Osteocyte (in vitro differentiated cells): ENCODE data around the gene GNG4. TPM values are rescaled to one million over a fixed set of nuclear protein-coding genes. Genes with fewer than 3 reads are reported as not detected.
"Not testable (repeated sequence)": the region's sequence is repeated elsewhere in the genome, so short reads cannot be mapped to it uniquely, and the experiment has no call there.

Source experiments
- DNase-seq: peaks from one replicate; pipeline ENCODE4 v3.0.0; 2021; ENCODE audit warnings: mixed read lengths; ENCODE audit not compliant: unreplicated experiment; ENCODE audit errors: extremely low spot score
- H3K27ac Mint-ChIP-seq: one replicate; pipeline ENCODE4 v1.8.0; 2021; ENCODE audit warnings: mild to moderate bottlenecking, mixed read lengths; ENCODE audit not compliant: unreplicated experiment
- H3K27me3 Mint-ChIP-seq: one replicate; pipeline ENCODE4 v1.8.0; 2021; ENCODE audit warnings: mixed read lengths; ENCODE audit not compliant: unreplicated experiment
- H3K36me3 Mint-ChIP-seq: one replicate; pipeline ENCODE4 v1.8.0; 2021; ENCODE audit warnings: mixed read lengths; ENCODE audit not compliant: unreplicated experiment
- H3K4me1 Mint-ChIP-seq: one replicate; pipeline ENCODE4 v1.8.0; 2021; ENCODE audit warnings: mixed read lengths; ENCODE audit not compliant: unreplicated experiment
- H3K4me3 Mint-ChIP-seq: one replicate; pipeline ENCODE4 v1.8.0; 2021; ENCODE audit warnings: mild to moderate bottlenecking, moderate library complexity, mixed read lengths; ENCODE audit not compliant: unreplicated experiment
- H3K9me3 Mint-ChIP-seq: one replicate; pipeline ENCODE4 v1.8.0; 2021; ENCODE audit warnings: mixed read lengths; ENCODE audit not compliant: unreplicated experiment
- total RNA-seq: library from RNA; stranded (reverse); gene quantifications from 2 replicates; pipeline ENCODE4 v1.2.1, GENCODE V29; 2021
- TF ChIP-seq, protein P1 (sequence below): fragments of 200-600 bp; sonication (generic); IDR thresholded peaks from 2 replicates; pipeline ENCODE4 v1.5.0; 2021; ENCODE audit warnings: antibody characterized with exemption, mild to moderate bottlenecking, moderate library complexity

Gene GNG4
- total RNA-seq, 1 donor from 2014 or later = 0.83 TPM

DNA sequence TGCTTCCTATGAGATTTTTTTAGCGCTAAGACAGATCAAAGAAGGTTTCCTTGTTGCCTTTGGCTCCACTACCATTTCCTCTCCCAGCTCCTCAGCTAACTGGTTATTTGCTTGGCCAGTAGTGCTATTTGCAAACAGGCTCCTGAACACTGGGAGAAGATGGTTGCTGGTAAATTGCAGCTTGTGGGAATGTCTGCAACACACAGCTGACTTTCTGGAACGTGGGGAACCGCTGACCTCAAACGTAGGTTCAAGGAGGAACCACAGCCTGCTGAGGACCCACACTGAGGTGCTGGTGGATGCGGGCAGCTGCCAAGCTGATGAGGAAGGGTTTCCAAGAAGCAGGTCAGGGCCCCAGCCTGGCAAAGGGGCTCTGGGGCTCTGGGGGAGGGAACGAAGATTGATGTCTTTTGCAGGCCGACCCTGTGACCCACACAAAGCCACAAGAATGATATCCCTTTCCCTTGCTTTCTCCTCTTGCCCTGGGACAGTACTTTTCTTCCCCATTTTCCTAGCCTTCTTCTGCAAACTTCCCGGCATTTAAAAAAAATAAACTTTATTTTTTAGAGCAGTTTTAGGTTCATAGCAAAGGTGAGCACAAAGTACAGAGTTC lies 24.8 kb downstream of the GNG4 start:
- Mint-ChIP-seq H3K27me3 (peaks cover 2% of the 10 kb centered on the region), H3K4me1 (peaks cover 19% of the 10 kb centered on the region), H3K9me3 (no peaks in the 10 kb centered on the region), H3K4me3 (no peak overlapping the region), H3K36me3 (no peaks in the 10 kb centered on the region), H3K27ac (no peak overlapping the region)
- no peak for DNase-seq
- TF ChIP-seq, protein P1, sequence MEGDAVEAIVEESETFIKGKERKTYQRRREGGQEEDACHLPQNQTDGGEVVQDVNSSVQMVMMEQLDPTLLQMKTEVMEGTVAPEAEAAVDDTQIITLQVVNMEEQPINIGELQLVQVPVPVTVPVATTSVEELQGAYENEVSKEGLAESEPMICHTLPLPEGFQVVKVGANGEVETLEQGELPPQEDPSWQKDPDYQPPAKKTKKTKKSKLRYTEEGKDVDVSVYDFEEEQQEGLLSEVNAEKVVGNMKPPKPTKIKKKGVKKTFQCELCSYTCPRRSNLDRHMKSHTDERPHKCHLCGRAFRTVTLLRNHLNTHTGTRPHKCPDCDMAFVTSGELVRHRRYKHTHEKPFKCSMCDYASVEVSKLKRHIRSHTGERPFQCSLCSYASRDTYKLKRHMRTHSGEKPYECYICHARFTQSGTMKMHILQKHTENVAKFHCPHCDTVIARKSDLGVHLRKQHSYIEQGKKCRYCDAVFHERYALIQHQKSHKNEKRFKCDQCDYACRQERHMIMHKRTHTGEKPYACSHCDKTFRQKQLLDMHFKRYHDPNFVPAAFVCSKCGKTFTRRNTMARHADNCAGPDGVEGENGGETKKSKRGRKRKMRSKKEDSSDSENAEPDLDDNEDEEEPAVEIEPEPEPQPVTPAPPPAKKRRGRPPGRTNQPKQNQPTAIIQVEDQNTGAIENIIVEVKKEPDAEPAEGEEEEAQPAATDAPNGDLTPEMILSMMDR = no peak

DNA sequence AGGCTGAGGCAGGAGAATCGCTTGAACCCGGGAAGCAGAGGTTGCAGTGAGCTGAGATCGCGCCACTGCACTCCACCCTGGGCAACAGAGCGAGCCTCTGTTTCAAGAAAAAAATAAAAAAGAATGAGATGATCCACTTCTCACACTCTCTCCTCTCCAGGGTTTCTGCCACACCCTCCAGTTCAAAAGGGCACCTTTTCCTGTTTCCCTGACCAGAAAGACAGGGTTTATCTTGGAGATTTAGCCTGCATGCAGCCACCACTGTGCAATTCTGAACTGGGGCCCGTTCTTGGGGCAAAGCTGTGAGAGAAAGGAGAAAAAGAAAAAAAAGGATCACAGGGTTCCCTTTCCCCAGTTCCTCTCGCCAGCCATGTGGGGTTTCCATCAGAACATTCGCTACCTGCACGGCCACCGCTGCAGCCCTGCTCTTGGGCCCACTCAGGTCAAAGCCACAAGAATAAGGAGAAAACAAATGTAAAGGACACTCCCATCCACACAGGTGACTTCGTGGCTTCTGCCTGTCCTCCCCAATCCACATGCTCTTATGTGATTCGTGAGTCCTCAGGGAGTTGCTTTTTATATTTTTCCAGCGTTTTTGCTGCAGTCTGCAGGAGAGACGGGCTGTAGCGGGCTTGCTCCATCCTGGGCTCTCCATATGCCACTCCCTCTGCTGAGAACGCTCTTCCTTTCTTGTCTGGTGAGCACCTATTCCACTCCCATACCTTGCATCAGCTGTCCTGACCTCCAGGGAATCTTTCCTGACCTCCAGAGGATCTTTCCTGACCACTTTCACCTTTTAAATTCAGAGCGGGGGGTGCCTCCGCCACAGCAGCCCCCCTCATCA lies 26.4 kb downstream of the GNG4 start:
- Mint-ChIP-seq H3K27me3 (peaks cover 2% of the 10 kb centered on the region), H3K4me1 (peaks cover 19% of the 10 kb centered on the region), H3K27ac (no peak overlapping the region), H3K4me3 (no peak overlapping the region), H3K9me3 (no peaks in the 10 kb centered on the region), H3K36me3 (no peaks in the 10 kb centered on the region)
- no peak for DNase-seq
- TF ChIP-seq, protein P1 = no peak

DNA sequence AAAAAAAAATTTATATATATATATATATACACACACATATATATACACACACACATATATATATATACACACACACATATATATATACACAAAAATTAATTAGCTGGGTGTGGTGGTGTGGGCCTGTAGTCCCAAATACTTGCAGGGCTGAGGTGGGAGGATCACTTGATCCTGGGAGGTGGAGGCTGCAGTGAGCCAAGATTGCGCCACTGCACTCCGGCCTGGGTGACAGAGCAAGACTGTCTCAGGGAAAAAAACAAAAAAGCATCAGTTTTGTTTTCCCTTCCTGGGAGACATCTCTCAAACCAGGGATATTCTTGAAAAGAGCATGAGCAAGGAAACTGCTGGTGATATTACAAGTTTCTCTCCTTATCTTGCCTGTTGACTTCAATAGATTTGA lies 30.4 kb downstream of the GNG4 start:
- not testable (repeated sequence) for H3K27ac Mint-ChIP-seq, H3K36me3 Mint-ChIP-seq, H3K9me3 Mint-ChIP-seq, H3K4me1 Mint-ChIP-seq, H3K27me3 Mint-ChIP-seq, H3K4me3 Mint-ChIP-seq, DNase-seq

DNA sequence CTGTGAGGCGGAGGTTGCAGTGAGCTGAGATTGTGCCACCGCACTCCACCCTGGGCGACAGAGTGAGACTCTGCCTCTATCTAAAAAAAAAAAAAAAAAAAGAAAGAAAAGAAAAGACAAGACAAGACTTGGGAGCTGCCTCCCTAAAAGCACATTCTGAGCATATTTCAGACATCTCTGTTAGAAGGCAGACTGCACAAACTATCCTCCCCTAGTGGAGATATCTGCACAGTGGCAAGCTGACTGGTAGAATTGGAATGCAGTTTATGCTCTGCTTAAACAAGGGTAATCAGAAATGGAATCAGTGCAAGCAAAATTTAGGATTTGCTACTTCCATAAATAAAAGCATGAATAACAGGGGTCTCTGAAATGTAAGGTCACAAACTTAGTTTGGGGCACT lies 31.8 kb downstream of the GNG4 start:
- no peak overlapping the region for H3K27ac Mint-ChIP-seq

GRCh38 chr1:235617140-235617539 lies 32.4 kb downstream of the GNG4 start:
- peak overlapping the region; percentile 24 for H3K27ac Mint-ChIP-seq
- no peak overlapping the region for H3K4me3 Mint-ChIP-seq
- H3K27me3 Mint-ChIP-seq = no peaks in the 10 kb centered on the region
- no peak for DNase-seq
- H3K4me1 Mint-ChIP-seq = no peaks in the 10 kb centered on the region
- H3K36me3 Mint-ChIP-seq = no peaks in the 10 kb centered on the region
- no peaks in the 10 kb centered on the region for H3K9me3 Mint-ChIP-seq
- TF ChIP-seq, protein P1 = no peak

More for the DNA sequence above, 31.8 kb downstream of the GNG4 start:
- Mint-ChIP-seq H3K36me3 (no peaks in the 10 kb centered on the region), H3K4me3 (no peak overlapping the region), H3K4me1 (no peaks in the 10 kb centered on the region), H3K27me3 (no peaks in the 10 kb centered on the region), H3K9me3 (no peaks in the 10 kb centered on the region)
- TF ChIP-seq, protein P1 = peak; percentile 52
- no peak for DNase-seq
